ENCODE measurements around the gene DPM1. TPM values are rescaled to one million over a fixed set of nuclear protein-coding genes. Genes with fewer than 3 reads are reported as not detected.

The DPM1 gene
- total RNA-seq, 3 donors from 2014 or later: 30.9 to 39.5 (median 32.9) TPM

DNA sequence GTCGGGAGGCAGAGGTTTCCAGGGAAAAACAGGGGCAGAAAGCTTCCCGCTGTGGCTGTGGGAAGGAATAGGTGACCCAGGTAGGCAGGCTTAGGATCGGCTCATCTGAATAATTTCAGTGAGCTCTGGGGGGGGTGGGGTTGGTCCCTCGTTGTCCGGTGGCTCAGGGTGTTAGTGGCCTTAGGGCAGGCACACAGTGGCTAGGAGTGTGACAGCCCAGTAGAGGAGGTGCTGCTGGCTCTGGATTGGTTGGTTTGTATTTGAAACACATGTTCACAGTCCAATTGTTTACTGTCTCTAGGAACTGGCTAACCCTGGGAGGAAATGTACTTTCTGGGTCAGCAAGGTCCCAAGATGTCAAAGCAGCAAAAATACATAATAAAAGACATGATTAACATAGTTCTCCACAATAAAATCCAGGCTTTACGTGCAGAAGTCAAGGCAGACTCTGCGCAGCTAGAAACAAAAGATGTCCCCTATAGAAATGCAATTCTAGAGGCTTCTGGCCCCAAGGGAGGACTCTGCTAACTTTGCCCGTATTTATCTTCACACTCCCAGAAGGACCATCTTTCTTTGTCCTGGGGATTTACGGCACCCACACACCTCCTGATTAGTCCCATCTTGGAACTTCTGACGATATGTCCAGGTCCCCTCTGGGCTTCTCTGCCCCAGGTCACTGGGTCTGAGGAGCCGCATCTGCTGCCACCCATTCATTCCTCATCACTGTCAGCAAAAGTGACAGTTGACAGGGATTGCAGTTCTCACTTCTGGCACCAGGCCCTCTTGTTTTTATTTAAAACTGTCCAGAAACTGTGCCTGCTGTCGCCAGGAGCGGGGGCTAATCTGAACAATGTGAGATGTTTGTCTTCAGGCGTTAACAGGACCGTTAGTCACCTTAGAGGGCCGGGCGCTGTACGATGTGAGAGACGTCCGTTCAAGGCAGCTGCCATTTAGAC, 19.0 kb upstream of the DPM1 start:
- Histone ChIP-seq H3K9me3 (no peaks in the 10 kb centered on the region), H3K36me3 (ENCODE audit: low read depth) (no peaks in the 10 kb centered on the region), H3K4me1 (ENCODE audit: low read depth) (peaks cover 2% of the 10 kb centered on the region), H3K4me3 (no peak overlapping the region)
- no peak for ATAC-seq
- intact Hi-C loops (cut with DNase I, micrococcal nuclease): no loop called here
- TF ChIP-seq, protein P1, sequence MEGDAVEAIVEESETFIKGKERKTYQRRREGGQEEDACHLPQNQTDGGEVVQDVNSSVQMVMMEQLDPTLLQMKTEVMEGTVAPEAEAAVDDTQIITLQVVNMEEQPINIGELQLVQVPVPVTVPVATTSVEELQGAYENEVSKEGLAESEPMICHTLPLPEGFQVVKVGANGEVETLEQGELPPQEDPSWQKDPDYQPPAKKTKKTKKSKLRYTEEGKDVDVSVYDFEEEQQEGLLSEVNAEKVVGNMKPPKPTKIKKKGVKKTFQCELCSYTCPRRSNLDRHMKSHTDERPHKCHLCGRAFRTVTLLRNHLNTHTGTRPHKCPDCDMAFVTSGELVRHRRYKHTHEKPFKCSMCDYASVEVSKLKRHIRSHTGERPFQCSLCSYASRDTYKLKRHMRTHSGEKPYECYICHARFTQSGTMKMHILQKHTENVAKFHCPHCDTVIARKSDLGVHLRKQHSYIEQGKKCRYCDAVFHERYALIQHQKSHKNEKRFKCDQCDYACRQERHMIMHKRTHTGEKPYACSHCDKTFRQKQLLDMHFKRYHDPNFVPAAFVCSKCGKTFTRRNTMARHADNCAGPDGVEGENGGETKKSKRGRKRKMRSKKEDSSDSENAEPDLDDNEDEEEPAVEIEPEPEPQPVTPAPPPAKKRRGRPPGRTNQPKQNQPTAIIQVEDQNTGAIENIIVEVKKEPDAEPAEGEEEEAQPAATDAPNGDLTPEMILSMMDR (IDR thresholded peaks at IDR 0.05): no peak
- no peak for DNase-seq

DNA sequence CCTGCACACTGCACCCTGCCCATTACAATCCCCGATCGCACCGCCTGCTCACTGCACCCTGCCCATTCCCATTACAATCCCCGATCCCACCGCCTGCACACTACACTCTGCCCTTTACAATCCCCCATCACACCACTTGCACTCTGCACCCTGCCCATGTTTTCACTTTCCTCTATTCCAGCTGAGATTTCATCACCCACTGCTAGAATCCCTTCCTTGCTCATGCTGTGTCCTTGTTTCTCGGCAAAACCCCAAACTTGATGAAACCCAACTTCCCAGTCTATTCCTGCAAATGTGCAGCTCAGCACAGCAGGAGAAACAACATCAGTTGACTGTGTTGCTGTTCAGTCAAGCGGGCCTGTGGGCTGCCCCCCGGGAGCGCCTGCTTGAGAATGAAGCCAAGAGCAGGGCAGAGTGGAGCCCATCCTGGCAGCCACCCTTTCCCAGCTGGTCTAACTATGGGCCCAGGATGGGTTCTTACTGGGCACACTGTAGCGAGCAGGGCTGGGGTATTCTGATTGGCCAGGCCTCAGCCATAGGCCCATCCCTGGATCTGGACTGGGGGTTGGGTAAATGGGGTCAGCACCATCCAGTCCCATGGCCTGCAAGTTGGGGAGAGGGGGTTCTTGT, 17.5 kb upstream of the DPM1 start:
- Histone ChIP-seq H3K36me3 (ENCODE audit: low read depth) (no peaks in the 10 kb centered on the region), H3K9me3 (no peaks in the 10 kb centered on the region), H3K4me3 (no peak overlapping the region), H3K4me1 (ENCODE audit: low read depth) (no peaks in the 10 kb centered on the region)
- ATAC-seq (no peak), DNase-seq (no peak)
- intact Hi-C loops (cut with DNase I, micrococcal nuclease): no loop called here
- TF ChIP-seq, protein P1 (IDR thresholded peaks at IDR 0.05): no peak

DNA sequence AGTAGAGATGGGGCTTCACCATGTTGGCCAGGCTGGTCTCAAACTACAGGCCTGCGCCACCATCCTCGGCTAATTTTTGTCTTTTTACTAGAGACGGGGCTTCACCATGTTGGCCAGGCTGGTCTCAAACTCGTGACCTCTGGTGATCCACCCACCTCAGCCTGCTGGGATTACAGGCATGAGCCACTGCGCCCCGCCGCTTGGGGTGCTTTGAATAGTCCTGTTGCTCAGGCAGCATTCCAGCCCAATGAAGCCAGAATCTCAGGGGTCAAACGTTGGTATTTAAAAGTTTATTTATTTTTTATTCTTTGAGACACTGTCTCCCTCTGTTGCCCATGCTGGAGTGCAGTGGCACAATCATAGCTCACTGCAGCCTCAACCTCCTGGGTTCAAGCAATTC, 11.6 kb upstream of the DPM1 start:
- Histone ChIP-seq H3K4me1 (ENCODE audit: low read depth) (no peaks in the 10 kb centered on the region), H3K9me3 (no peaks in the 10 kb centered on the region), H3K36me3 (ENCODE audit: low read depth) (no peaks in the 10 kb centered on the region), H3K4me3 (no peak overlapping the region)
- DNase-seq (no peak), ATAC-seq (no peak)
- TF ChIP-seq, protein P1 (IDR thresholded peaks at IDR 0.05): no peak
- intact Hi-C loops (cut with DNase I, micrococcal nuclease): no loop called here

DNA sequence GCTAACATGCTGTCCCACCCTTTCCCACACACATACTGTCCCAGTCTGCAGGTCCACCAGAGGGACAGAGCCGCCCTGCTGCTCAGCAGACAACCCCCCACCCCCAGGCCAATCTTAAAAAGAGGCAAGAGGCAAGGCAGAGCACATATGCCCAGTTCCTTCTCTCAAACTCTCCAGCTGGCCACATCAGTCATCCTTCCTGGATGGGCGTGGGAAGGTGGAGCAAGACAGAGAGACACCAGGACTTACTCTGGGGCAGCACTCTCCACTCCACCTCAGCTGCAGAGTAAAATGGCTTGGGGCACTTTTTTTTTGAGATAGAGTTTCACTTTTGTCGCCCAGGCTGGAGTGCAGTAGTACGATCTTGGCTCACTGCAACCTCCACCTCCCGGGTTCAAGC, 11.1 kb upstream of the DPM1 start:
- TF ChIP-seq, protein P1 (IDR thresholded peaks at IDR 0.05): no peak
- H3K36me3 ChIP-seq (ENCODE audit: low read depth): no peaks in the 10 kb centered on the region
- H3K9me3 ChIP-seq: no peaks in the 10 kb centered on the region
- H3K4me1 ChIP-seq (ENCODE audit: low read depth): no peaks in the 10 kb centered on the region
- DNase-seq (no peak), ATAC-seq (no peak)
- intact Hi-C loops (cut with DNase I, micrococcal nuclease): no loop called here
- H3K4me3 ChIP-seq: no peak overlapping the region

DNA sequence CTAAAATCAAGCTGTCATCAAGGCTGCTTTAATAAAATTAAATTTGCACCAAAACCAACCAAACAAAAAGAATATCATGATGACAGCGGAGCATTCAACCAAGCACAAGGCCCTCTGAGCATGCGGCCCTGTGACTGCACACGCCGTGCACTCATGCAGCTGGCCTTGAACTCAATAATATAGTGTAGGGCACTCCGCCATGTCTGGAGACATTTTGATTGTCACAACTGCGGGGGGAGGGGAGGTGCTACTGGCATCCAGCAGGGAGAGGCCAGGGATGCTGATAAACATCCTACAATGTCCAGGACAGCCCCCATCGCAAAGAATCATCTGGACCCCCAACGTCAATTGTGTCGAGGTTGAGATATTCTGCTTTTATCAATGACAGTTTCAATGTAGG, 10.0 kb upstream of the DPM1 start:
- DNase-seq: no peak
- intact Hi-C loops (cut with DNase I, micrococcal nuclease): no loop called here
- Histone ChIP-seq H3K4me1 (ENCODE audit: low read depth) (no peaks in the 10 kb centered on the region), H3K9me3 (no peaks in the 10 kb centered on the region), H3K36me3 (ENCODE audit: low read depth) (no peaks in the 10 kb centered on the region), H3K4me3 (no peak overlapping the region)
- no peak for ATAC-seq
- TF ChIP-seq, protein P1 (IDR thresholded peaks at IDR 0.05): no peak

Data from mucosa of descending colon (tissue), 3 donors.